H9 (cell line): Measurements from ENCODE around the gene MAN1A1. TPM values are rescaled to one million over a fixed set of nuclear protein-coding genes. Genes with fewer than 3 reads are reported as not detected.

Experiments used
- DNase-seq: peaks from one replicate; pipeline ENCODE4 v3.0.0-alpha.2; 2017
- H2AFZ ChIP-seq: one replicate; pipeline ENCODE4 v1.6.1; 2013; ENCODE audit warnings: mild to moderate bottlenecking, low read length, control low read depth, moderate library complexity
- H2AK5ac ChIP-seq: 2 replicates; pipeline ENCODE4 v1.6.1; 2013; ENCODE audit warnings: low read length, control low read depth, mixed read lengths; ENCODE audit not compliant: insufficient read length
- H2BK120ac ChIP-seq: one replicate; pipeline ENCODE4 v1.6.1; 2013; ENCODE audit warnings: low read depth, mild to moderate bottlenecking, low read length, control low read depth, inconsistent platforms; ENCODE audit not compliant: poor library complexity, severe bottlenecking
- H2BK12ac ChIP-seq: 2 replicates; pipeline ENCODE4 v1.6.1; 2013; ENCODE audit warnings: low read length, control low read depth, mixed read lengths, low read depth; ENCODE audit not compliant: insufficient read length
- H2BK15ac ChIP-seq: 2 replicates; pipeline ENCODE4 v1.6.1; 2013; ENCODE audit warnings: low read depth, low read length, control low read depth
- H2BK20ac ChIP-seq: one replicate; pipeline ENCODE4 v1.6.1; 2013; ENCODE audit warnings: low read depth, mild to moderate bottlenecking, low read length, control low read depth, inconsistent platforms; ENCODE audit not compliant: poor library complexity, severe bottlenecking
- H2BK5ac ChIP-seq: 2 replicates; pipeline ENCODE4 v1.6.1; 2013; ENCODE audit warnings: low read length, control low read depth, mixed read lengths; ENCODE audit not compliant: insufficient read length
- H3K14ac ChIP-seq: 2 replicates; pipeline ENCODE4 v1.6.1; 2013; ENCODE audit warnings: low read length, control low read depth; ENCODE audit not compliant: insufficient read depth
- H3K18ac ChIP-seq: 2 replicates; pipeline ENCODE4 v1.6.1; 2013; ENCODE audit warnings: low read depth, mild to moderate bottlenecking, mixed read lengths, low read length, control low read depth; ENCODE audit not compliant: insufficient read length
- H3K23ac ChIP-seq: 2 replicates; pipeline ENCODE4 v1.6.1; 2013; ENCODE audit warnings: low read length, control low read depth, mixed read lengths, low read depth; ENCODE audit not compliant: insufficient read length
- H3K23me2 ChIP-seq: 2 replicates; pipeline ENCODE4 v1.6.1; 2013; ENCODE audit warnings: low read depth, mild to moderate bottlenecking, mixed read lengths, low read length, control low read depth; ENCODE audit not compliant: insufficient read length, poor library complexity, severe bottlenecking
- H3K27ac ChIP-seq: 2 replicates; pipeline ENCODE4 v1.5.1; 2013; ENCODE audit warnings: low read length, control low read depth, mixed read lengths, low read depth; ENCODE audit not compliant: insufficient read length
- H3K27me3 ChIP-seq: 2 replicates; pipeline ENCODE4 v1.6.1; 2013; ENCODE audit warnings: low read length, control low read depth, inconsistent platforms; ENCODE audit not compliant: insufficient read depth
- H3K4ac ChIP-seq: 2 replicates; pipeline ENCODE4 v1.6.1; 2013; ENCODE audit warnings: low read depth, mild to moderate bottlenecking, control low read depth, inconsistent platforms, low read length, moderate library complexity
- H3K4me1 ChIP-seq: 2 replicates; pipeline ENCODE4 v1.6.1; 2013; ENCODE audit warnings: low read length, control low read depth, inconsistent platforms; ENCODE audit not compliant: insufficient read depth
- H3K4me2 ChIP-seq: 2 replicates; pipeline ENCODE4 v1.6.1; 2013; ENCODE audit warnings: low read length, control low read depth, mixed read lengths; ENCODE audit not compliant: insufficient read length, insufficient read depth
- H3K56ac ChIP-seq: 2 replicates; pipeline ENCODE4 v1.6.1; 2013; ENCODE audit warnings: low read depth, mild to moderate bottlenecking, mixed read lengths, low read length, control low read depth; ENCODE audit not compliant: insufficient read length
- H3K79me1 ChIP-seq: 2 replicates; pipeline ENCODE4 v1.6.1; 2013; ENCODE audit warnings: low read depth, mild to moderate bottlenecking, moderate library complexity, low read length, control low read depth, inconsistent platforms; ENCODE audit not compliant: insufficient read depth, poor library complexity, severe bottlenecking
- H3K79me2 ChIP-seq: 2 replicates; pipeline ENCODE4 v1.6.1; 2013; ENCODE audit warnings: low read length, control low read depth, inconsistent platforms; ENCODE audit not compliant: insufficient read depth
- H3K9ac ChIP-seq: 2 replicates; pipeline ENCODE4 v1.6.1; 2013; ENCODE audit warnings: low read length, control low read depth, mixed read lengths; ENCODE audit not compliant: insufficient read length; ENCODE audit errors: extremely low read depth
- H3K9me3 ChIP-seq: one replicate; pipeline ENCODE4 v1.6.1; 2013; ENCODE audit warnings: low read depth, low read length, inconsistent platforms; ENCODE audit not compliant: control insufficient read depth
- H3T11ph ChIP-seq: one replicate; pipeline ENCODE4 v1.6.1; 2013; ENCODE audit warnings: mild to moderate bottlenecking, low read length, control low read depth, inconsistent platforms
- H4K20me1 ChIP-seq: one replicate; pipeline ENCODE4 v1.6.1; 2013; ENCODE audit not compliant: control insufficient read depth, insufficient read length, insufficient read depth
- H4K5ac ChIP-seq: 2 replicates; pipeline ENCODE4 v1.6.1; 2013; ENCODE audit warnings: low read depth, mild to moderate bottlenecking, mixed read lengths, low read length, control low read depth; ENCODE audit not compliant: insufficient read length
- H4K8ac ChIP-seq: replicated peaks from 2 replicates; pipeline ENCODE4 v1.6.1; 2013; ENCODE audit warnings: low read length, control low read depth, mixed read lengths, low read depth; ENCODE audit not compliant: insufficient read length
- H4K91ac ChIP-seq: 2 replicates; pipeline ENCODE4 v1.6.1; 2013; ENCODE audit warnings: low read depth, mild to moderate bottlenecking, moderate library complexity, mixed read lengths, low read length, control low read depth; ENCODE audit not compliant: insufficient read length
- H3K27ac Mint-ChIP-seq, 3 experiments: 2 replicates in 2 of 3; 3 replicates in 1 of 3; pipeline ENCODE4 v1.8.0; 2020 to 2021; ENCODE audit warnings: mixed read lengths in 3 of 3, mild to moderate bottlenecking in 1 of 3, moderate library complexity in 1 of 3
- H3K27me3 Mint-ChIP-seq: 2 replicates; pipeline ENCODE4 v1.8.0; 2021; ENCODE audit warnings: low read depth, mild to moderate bottlenecking, moderate library complexity, mixed read lengths
- H3K36me3 Mint-ChIP-seq, 3 experiments: 2 replicates in 2 of 3; 3 replicates in 1 of 3; pipeline ENCODE4 v1.8.0; 2020 to 2021; ENCODE audit warnings: low read depth in 3 of 3, mixed read lengths in 3 of 3; ENCODE audit not compliant: insufficient read depth in 1 of 3
- H3K4me1 Mint-ChIP-seq, 2 experiments: 2 replicates each; pipeline ENCODE4 v1.8.0; 2020; ENCODE audit warnings: mixed read lengths in 2 of 2
- H3K4me3 Mint-ChIP-seq, 2 experiments: 2 replicates in 1 of 2; 3 replicates in 1 of 2; pipeline ENCODE4 v1.8.0; 2020 to 2021; ENCODE audit warnings: mild to moderate bottlenecking in 2 of 2, mixed read lengths in 2 of 2, moderate library complexity in 1 of 2
- H3K9me3 Mint-ChIP-seq, 2 experiments: 2 replicates in 1 of 2; 3 replicates in 1 of 2; pipeline ENCODE4 v1.8.0; 2020; ENCODE audit warnings: mild to moderate bottlenecking in 2 of 2, mixed read lengths in 2 of 2, moderate library complexity in 1 of 2
- CTCF ChIP-seq: fragments of 200-600 bp; sonication (generic); conservative IDR thresholded peaks from 3 replicates; pipeline ENCODE4 v1.8.0; 2021; ENCODE audit warnings: antibody characterized with exemption, mild to moderate bottlenecking
- WGBS: extraction: QIAGEN DNeasy Blood & Tissue Kit; methylation state at CpG from one replicate; pipeline ENCODE4 v1.1.7; 2013; ENCODE audit warnings: missing lambda C conversion rate, low lambda C conversion rate, mixed read lengths; ENCODE audit not compliant: insufficient read length; ENCODE audit errors: extremely low coverage; 5-methylcytosine and 5-hydroxymethylcytosine counted together
- total RNA-seq: library from RNA; stranded (reverse); gene quantifications from 2 replicates; pipeline ENCODE4 v1.2.1, GENCODE V29; 2021

MAN1A1 gene
- total RNA-seq, 1 experiment from 2014 or later, result 1.6 TPM

- no peak overlapping the region for H3K4me3 Mint-ChIP-seq
- TF ChIP-seq CTCF, result no peak
- H2AFZ ChIP-seq, result no peak overlapping the region
- H3T11ph ChIP-seq, result no peak overlapping the region
- no peak overlapping the region for H3K18ac ChIP-seq
- no peak overlapping the region for H4K8ac ChIP-seq
- H3K27me3 ChIP-seq, result no peaks in the 10 kb centered on the region
- no peaks in the 10 kb centered on the region; the same call in 1 of the 2 replicates for H3K27me3 Mint-ChIP-seq
- no peak overlapping the region for H2BK5ac ChIP-seq
- no peaks in the 10 kb centered on the region for H3K9me3 Mint-ChIP-seq
- H3K4me2 ChIP-seq, result no peak overlapping the region
- no peaks in the 10 kb centered on the region for H4K20me1 ChIP-seq
- no peaks in the 10 kb centered on the region for H3K36me3 Mint-ChIP-seq
- no peak overlapping the region for H4K5ac ChIP-seq
- no peak overlapping the region for H3K23ac ChIP-seq
- no peak for DNase-seq
- H4K91ac ChIP-seq, result no peak overlapping the region
- H3K4ac ChIP-seq, result no peak overlapping the region
- H2BK20ac ChIP-seq, result no peak overlapping the region
- no peaks in the 10 kb centered on the region for H3K79me1 ChIP-seq
- H3K9ac ChIP-seq, result no peak overlapping the region
- H2BK120ac ChIP-seq, result no peak overlapping the region
- no peak overlapping the region for H2AK5ac ChIP-seq
- no peak overlapping the region for H3K27ac Mint-ChIP-seq
- H3K4me1 ChIP-seq, result no peaks in the 10 kb centered on the region
- no peak overlapping the region for H3K56ac ChIP-seq
- no peaks in the 10 kb centered on the region for H3K23me2 ChIP-seq
- no CpG with 5 or more reads among the region's 9 CpGs for WGBS
- no peaks in the 10 kb centered on the region for H3K4me1 Mint-ChIP-seq
- H3K27ac ChIP-seq, result no peak overlapping the region
- H2BK15ac ChIP-seq, result no peak overlapping the region
- no peak overlapping the region for H2BK12ac ChIP-seq
- H3K9me3 ChIP-seq, result no peaks in the 10 kb centered on the region
- no peaks in the 10 kb centered on the region for H3K79me2 ChIP-seq
- H3K14ac ChIP-seq, result no peak overlapping the region
Observed at GRCh38 chr6:119158057-119158848, 191.3 kb downstream of the MAN1A1 start.
